Thyroid gland (tissue), 4 donors: ENCODE results near the gene DHRS2. TPM values are rescaled to one million over a fixed set of nuclear protein-coding genes. Genes with fewer than 3 reads are reported as not detected.

ENCODE experiments used
- DNase-seq, 2 donors: peaks; one replicate each; pipeline ENCODE4 v3.0.0-alpha.2; 2019
- H3K27ac ChIP-seq, 3 donors: fragments of 200-600 bp; sonication (generic); 1 replicate in 2 of 3; 2 replicates in 1 of 3; pipeline ENCODE4 v1.5.1; 2016 to 2019; ENCODE audit warnings: mild to moderate bottlenecking in 1 of 3, moderate library complexity in 1 of 3
- H3K27me3 ChIP-seq: fragments of 200-600 bp; sonication (generic); one replicate; pipeline ENCODE4 v1.5.1; 2019
- H3K36me3 ChIP-seq, 2 donors: fragments of 200-600 bp; sonication (generic); one replicate each; pipeline ENCODE4 v1.5.1; 2016 to 2019
- H3K4me1 ChIP-seq, 2 donors: fragments of 200-600 bp; sonication (generic); one replicate each; pipeline ENCODE4 v1.5.1; 2017 to 2019
- H3K4me3 ChIP-seq, 3 donors: fragments of 200-600 bp; sonication (generic); replicated peaks in 1 of 3; 1 replicate in 2 of 3; 2 replicates in 1 of 3; pipeline ENCODE4 v1.5.1; 2016; ENCODE audit warnings: mild to moderate bottlenecking in 1 of 3
- H3K9me3 ChIP-seq: fragments of 200-600 bp; sonication (generic); one replicate; pipeline ENCODE4 v1.5.1; 2017
- POLR2A ChIP-seq, 2 donors: fragments of 450-650 bp; IDR thresholded peaks; one replicate each; pipeline ENCODE4 v1.6.1; 2017; ENCODE audit warnings: antibody characterized with exemption in 2 of 2, mild to moderate bottlenecking in 2 of 2, moderate library complexity in 1 of 2
- WGBS, 2 donors: methylation state at CpG; one replicate each; pipeline ENCODE4 v1.1.5; 2017; 5-methylcytosine and 5-hydroxymethylcytosine counted together
- intact Hi-C: fragments of 100-400 bp; cut with DNase I; formaldehyde crosslinking; loops from one replicate; pipeline ENCODE4 v1.15.1; 2023
- total RNA-seq, 4 donors: library from RNA; depleted of rRNA; stranded (reverse); fragments of >200 nt; gene quantifications; one replicate each; pipeline ENCODE4 v1.2.3, GENCODE V29; 2016
- TF ChIP-seq, protein P1 (sequence below), 6 experiments: fragments of 200-600 bp in 3 of 6; fragments of 450-650 bp in 3 of 6; sonication (generic) in 3 of 6; IDR thresholded peaks; one replicate each; pipeline ENCODE4 v1.5.1; 2016 to 2019; ENCODE audit warnings: antibody characterized with exemption in 6 of 6, mild to moderate bottlenecking in 2 of 6, inconsistent platforms in 1 of 6, moderate library complexity in 1 of 6

DHRS2 gene
- total RNA-seq, 4 donors from 2014 or later = not detected

DNA sequence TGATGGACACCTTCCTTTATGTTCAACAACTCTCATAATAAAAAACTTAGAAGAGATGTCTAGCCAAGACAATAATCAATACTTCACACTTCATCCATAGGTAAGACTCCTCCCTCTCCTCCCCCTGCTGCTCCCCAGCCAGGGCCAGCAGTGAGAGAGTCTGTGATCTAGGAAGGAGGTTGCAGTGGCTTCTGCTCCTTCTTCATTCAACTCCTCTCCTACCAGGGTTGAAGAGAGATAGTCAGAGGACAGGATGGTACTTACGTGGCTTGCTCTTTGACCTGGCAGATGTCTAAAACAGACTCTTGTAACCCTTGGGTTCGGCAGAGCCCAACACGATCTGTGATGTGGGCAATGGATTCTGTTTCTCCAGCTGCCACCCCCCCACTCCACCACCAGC lies 31.0 kb downstream of the DHRS2 start:
- Histone ChIP-seq H3K4me1 (no peaks in the 10 kb centered on the region), H3K27ac (no peak overlapping the region), H3K9me3 (no peaks in the 10 kb centered on the region), H3K4me3 (no peak overlapping the region), H3K27me3 (no peaks in the 10 kb centered on the region), H3K36me3 (no peaks in the 10 kb centered on the region)
- DNase-seq = no peak
- 81% methylated on average over 3 of the region's 3 CpGs for WGBS, 2 donors
- no peak for TF ChIP-seq POLR2A (IDR thresholded peaks at IDR 0.05)
- TF ChIP-seq, protein P1, sequence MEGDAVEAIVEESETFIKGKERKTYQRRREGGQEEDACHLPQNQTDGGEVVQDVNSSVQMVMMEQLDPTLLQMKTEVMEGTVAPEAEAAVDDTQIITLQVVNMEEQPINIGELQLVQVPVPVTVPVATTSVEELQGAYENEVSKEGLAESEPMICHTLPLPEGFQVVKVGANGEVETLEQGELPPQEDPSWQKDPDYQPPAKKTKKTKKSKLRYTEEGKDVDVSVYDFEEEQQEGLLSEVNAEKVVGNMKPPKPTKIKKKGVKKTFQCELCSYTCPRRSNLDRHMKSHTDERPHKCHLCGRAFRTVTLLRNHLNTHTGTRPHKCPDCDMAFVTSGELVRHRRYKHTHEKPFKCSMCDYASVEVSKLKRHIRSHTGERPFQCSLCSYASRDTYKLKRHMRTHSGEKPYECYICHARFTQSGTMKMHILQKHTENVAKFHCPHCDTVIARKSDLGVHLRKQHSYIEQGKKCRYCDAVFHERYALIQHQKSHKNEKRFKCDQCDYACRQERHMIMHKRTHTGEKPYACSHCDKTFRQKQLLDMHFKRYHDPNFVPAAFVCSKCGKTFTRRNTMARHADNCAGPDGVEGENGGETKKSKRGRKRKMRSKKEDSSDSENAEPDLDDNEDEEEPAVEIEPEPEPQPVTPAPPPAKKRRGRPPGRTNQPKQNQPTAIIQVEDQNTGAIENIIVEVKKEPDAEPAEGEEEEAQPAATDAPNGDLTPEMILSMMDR (IDR thresholded peaks at IDR 0.05) = no peak
- intact Hi-C loops = no loop called here

DNA sequence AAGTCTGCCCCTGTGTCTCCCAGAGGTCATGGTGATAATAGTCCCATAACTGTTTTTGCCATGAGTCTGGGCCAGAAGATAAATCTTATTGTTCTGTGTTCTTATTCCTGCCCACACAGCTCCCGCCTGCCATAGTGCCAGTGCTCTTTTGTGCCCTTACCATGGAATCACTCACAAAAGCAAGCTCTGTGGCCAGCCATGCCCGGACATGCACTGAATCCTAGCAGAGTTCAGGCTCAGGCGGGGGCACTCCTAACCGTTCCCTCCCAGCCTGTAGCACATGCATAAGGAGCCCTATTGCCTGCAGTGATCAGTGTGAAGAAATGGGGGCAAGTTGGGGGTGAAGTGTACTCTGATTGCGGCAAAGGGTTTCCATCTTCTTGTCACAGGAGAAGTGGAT lies 33.3 kb downstream of the DHRS2 start:
- intact Hi-C loops = no loop called here
- Histone ChIP-seq H3K4me1 (no peaks in the 10 kb centered on the region), H3K36me3 (no peaks in the 10 kb centered on the region), H3K4me3 (no peak overlapping the region), H3K9me3 (no peaks in the 10 kb centered on the region), H3K27me3 (no peaks in the 10 kb centered on the region), H3K27ac (no peak overlapping the region)
- WGBS, 2 donors = 95% methylated on average over 5 of the region's 5 CpGs
- DNase-seq = no peak
- TF ChIP-seq, protein P1 (IDR thresholded peaks at IDR 0.05) = no peak
- no peak for TF ChIP-seq POLR2A (IDR thresholded peaks at IDR 0.05)

GRCh38 chr14:23670481-23670880 lies 34.3 kb downstream of the DHRS2 start:
- H3K4me1 ChIP-seq = no peaks in the 10 kb centered on the region
- H3K27me3 ChIP-seq = no peaks in the 10 kb centered on the region
- intact Hi-C loops = no loop called here
- H3K36me3 ChIP-seq = no peaks in the 10 kb centered on the region
- H3K27ac ChIP-seq = no peak overlapping the region
- no peak overlapping the region for H3K4me3 ChIP-seq
- 82% methylated on average over 3 of the region's 3 CpGs for WGBS, 2 donors
- TF ChIP-seq POLR2A (IDR thresholded peaks at IDR 0.05) = no peak
- TF ChIP-seq, protein P1 (IDR thresholded peaks at IDR 0.05) = no peak
- no peaks in the 10 kb centered on the region for H3K9me3 ChIP-seq
- DNase-seq = no peak

- Histone ChIP-seq H3K36me3 (no peaks in the 10 kb centered on the region), H3K4me1 (no peaks in the 10 kb centered on the region), H3K4me3 (no peak overlapping the region), H3K27me3 (no peaks in the 10 kb centered on the region), H3K9me3 (no peaks in the 10 kb centered on the region), H3K27ac (no peak overlapping the region)
- TF ChIP-seq, protein P1 (IDR thresholded peaks at IDR 0.05) = no peak
- TF ChIP-seq POLR2A (IDR thresholded peaks at IDR 0.05) = no peak
- DNase-seq = no peak
- intact Hi-C loops = no loop called here
- WGBS, 2 donors = 94 to 95% methylated on average over 1 of the region's 1 CpG
Observed at GRCh38 chr14:23672200-23672599, 36.0 kb downstream of the DHRS2 start.

GRCh38 chr14:23675337-23675736 lies 39.2 kb downstream of the DHRS2 start:
- Histone ChIP-seq H3K36me3 (no peaks in the 10 kb centered on the region), H3K4me1 (no peaks in the 10 kb centered on the region), H3K27me3 (no peaks in the 10 kb centered on the region), H3K4me3 (no peak overlapping the region), H3K9me3 (no peaks in the 10 kb centered on the region), H3K27ac (no peak overlapping the region)
- intact Hi-C loops = no loop called here
- no peak for TF ChIP-seq POLR2A (IDR thresholded peaks at IDR 0.05)
- TF ChIP-seq, protein P1 (IDR thresholded peaks at IDR 0.05) = no peak
- 73 to 74% methylated on average over 2 of the region's 2 CpGs for WGBS, 2 donors
- DNase-seq = no peak
